Neutrophil (primary cell): ENCODE results near the gene GRIP2.
"Not testable (repeated sequence)": the region's sequence is repeated elsewhere in the genome, so short reads cannot be mapped to it uniquely, and the experiment has no call there.

ENCODE experiments used
- H3K27ac ChIP-seq: fragments of 200-600 bp; sonication (generic); 2 replicates; pipeline ENCODE4 v1.5.1; 2016; ENCODE audit warnings: mild to moderate bottlenecking, moderate library complexity
- H3K27me3 ChIP-seq: fragments of 200-600 bp; sonication (generic); 2 replicates; pipeline ENCODE4 v1.6.0; 2016; ENCODE audit warnings: mild to moderate bottlenecking
- H3K36me3 ChIP-seq: fragments of 200-600 bp; sonication (generic); 2 replicates; pipeline ENCODE4 v1.5.1; 2017
- H3K4me1 ChIP-seq, 2 experiments: fragments of 200-600 bp in 1 of 2; sonication (generic) in 1 of 2; 1 replicate in 1 of 2; 2 replicates in 1 of 2; pipeline versions ENCODE4 v1.5.1 to v1.6.1; 2013 to 2016; ENCODE audit warnings: low read depth in 1 of 2, low read length in 1 of 2, mild to moderate bottlenecking in 1 of 2, moderate library complexity in 1 of 2; ENCODE audit not compliant: control insufficient read depth in 1 of 2, insufficient read depth in 1 of 2
- H3K4me3 ChIP-seq, 2 experiments: fragments of 200-600 bp in 1 of 2; sonication (generic) in 1 of 2; 1 replicate in 1 of 2; 2 replicates in 1 of 2; pipeline ENCODE4 v1.5.1; 2013 to 2016; ENCODE audit warnings: low read depth in 1 of 2, low read length in 1 of 2, mild to moderate bottlenecking in 1 of 2, moderate library complexity in 1 of 2
- H3K9me3 ChIP-seq: fragments of 200-600 bp; sonication (generic); 2 replicates; pipeline ENCODE4 v1.5.1; 2016
- CTCF ChIP-seq: fragments of 200-600 bp; sonication (generic); IDR thresholded peaks from 2 replicates; pipeline ENCODE4 v1.5.1; 2016; ENCODE audit warnings: antibody characterized with exemption

The GRIP2 gene

GRCh38 chr3:14518893-14519292 lies 21.2 kb downstream of the GRIP2 start:
- no peaks in the 10 kb centered on the region for H3K4me1 ChIP-seq
- H3K27ac ChIP-seq = no peak overlapping the region
- H3K27me3 ChIP-seq = no peaks in the 10 kb centered on the region
- no peak overlapping the region for H3K4me3 ChIP-seq
- no peaks in the 10 kb centered on the region for H3K36me3 ChIP-seq
- no peaks in the 10 kb centered on the region for H3K9me3 ChIP-seq
- no peak for TF ChIP-seq CTCF

DNA sequence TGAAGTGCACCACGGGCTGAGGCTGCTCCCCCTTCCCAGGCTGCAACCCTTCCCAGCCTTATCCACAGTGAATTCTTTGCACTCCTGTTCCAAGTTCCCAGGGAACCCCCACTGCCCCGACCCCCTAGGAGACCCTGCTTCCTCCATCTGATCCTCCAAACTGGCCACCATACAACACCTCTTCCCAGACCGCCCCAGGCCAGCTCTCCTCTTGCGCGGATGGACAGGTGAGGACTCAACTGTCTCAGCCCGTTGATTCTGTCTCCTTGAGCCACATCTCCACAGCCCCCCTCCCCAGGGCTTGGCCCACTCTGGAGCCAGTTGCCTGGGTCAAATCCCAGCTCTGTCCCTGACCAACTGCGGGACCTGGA lies 21.7 kb downstream of the GRIP2 start:
- no peaks in the 10 kb centered on the region for H3K27me3 ChIP-seq
- H3K4me1 ChIP-seq = no peaks in the 10 kb centered on the region
- TF ChIP-seq CTCF = no peak
- H3K27ac ChIP-seq = no peak overlapping the region
- H3K4me3 ChIP-seq = no peak overlapping the region
- H3K9me3 ChIP-seq = no peaks in the 10 kb centered on the region
- H3K36me3 ChIP-seq = no peaks in the 10 kb centered on the region

DNA sequence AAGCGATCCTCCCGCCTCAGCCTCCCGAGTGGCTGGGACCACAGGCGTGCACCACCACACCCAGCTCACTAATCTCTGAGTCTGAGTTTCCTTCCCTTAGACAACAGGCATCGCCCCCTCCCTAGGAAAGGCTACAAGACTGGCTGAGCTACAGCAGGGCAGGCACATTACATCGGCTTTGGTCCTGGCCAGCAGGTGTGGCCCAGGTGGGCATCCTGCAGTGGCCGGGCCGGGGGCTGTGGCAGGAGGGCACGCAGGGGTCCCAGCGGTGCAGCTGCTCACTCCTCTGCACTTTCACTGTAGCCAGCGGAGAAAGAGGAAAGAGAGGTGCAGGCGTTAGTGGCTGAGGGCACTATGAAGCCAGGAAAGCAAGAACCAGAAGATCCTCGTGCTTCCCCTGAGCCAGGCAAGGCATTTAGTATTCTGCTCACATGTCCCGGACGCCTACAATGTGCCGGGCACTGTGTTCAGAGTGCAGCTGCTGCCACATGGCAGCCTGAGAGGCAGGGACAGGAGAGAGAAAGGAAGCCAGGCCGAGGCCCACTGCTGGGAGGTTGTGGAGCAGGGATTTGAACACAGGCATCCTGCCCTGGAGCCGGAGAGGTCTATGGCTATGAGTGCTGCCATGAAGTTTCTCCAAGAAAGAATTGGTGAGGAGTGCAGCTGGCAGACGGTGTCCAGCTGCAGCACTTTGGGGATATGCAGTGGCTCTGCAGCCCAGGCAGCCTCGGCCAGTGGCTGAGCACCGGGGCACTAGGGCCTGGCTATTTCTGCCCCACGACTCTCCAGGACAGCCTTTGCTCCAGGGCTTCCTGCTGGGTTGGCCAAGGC lies 22.3 kb downstream of the GRIP2 start:
- Histone ChIP-seq H3K27me3 (no peaks in the 10 kb centered on the region), H3K36me3 (no peaks in the 10 kb centered on the region), H3K4me3 (no peak overlapping the region), H3K4me1 (no peaks in the 10 kb centered on the region), H3K9me3 (no peaks in the 10 kb centered on the region), H3K27ac (no peak overlapping the region)
- no peak for TF ChIP-seq CTCF

GRCh38 chr3:14516738-14517345 lies 23.3 kb downstream of the GRIP2 start:
- no peak for TF ChIP-seq CTCF
- Histone ChIP-seq H3K27me3 (no peaks in the 10 kb centered on the region), H3K4me1 (no peaks in the 10 kb centered on the region), H3K36me3 (no peaks in the 10 kb centered on the region), H3K27ac (no peak overlapping the region), H3K4me3 (no peak overlapping the region), H3K9me3 (no peaks in the 10 kb centered on the region)

DNA sequence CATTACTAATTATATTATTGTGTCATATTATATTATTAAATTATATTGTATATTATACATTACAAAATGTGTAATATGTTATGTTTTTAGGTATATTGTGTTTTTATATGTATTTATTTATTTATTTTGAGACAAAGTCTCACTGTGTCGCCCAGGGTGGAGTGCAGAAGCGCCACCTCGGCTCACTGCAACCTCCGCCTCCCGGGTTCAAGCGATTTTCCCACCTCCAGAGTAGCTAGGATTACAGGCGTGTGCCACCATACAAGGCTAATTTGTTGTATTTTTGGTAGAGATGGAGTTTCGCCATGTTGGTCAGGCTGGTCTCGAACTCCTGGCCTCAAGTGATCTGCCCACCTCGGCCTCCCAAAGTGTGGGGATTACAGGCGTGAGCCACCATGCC lies 24.6 kb downstream of the GRIP2 start:
- H3K36me3 ChIP-seq, H3K27me3 ChIP-seq, H3K27ac ChIP-seq, H3K4me3 ChIP-seq, H3K4me1 ChIP-seq, H3K9me3 ChIP-seq: not testable (repeated sequence)

DNA sequence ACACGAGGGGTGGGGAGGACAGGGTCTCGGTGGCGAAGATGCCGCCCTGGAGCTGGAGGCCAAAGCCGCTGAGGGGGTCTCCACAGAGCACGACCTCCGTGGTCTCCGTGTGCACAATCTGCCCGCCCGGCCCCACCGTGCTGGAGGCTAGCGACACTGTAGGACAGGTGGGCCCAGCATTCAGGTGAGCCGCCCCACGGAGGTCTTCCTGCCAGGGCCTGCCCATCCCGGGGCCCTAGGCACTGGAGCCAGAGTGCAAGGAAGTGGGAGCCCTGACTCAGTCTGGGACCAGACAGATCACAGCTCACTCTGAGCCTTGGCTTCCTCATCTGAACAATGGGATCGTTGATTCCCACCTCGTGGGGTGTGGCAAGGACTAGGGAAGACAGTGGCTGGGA lies 25.8 kb downstream of the GRIP2 start:
- H3K4me3 ChIP-seq = no peak overlapping the region
- H3K36me3 ChIP-seq = no peaks in the 10 kb centered on the region
- no peaks in the 10 kb centered on the region for H3K9me3 ChIP-seq
- H3K27me3 ChIP-seq = peaks cover under 1% of the 10 kb centered on the region
- no peak overlapping the region for H3K27ac ChIP-seq
- TF ChIP-seq CTCF = no peak
- H3K4me1 ChIP-seq = no peaks in the 10 kb centered on the region
